Astrocyte (in vitro differentiated cells and primary cell): ENCODE data around the gene SLC9A7. TPM values are rescaled to one million over a fixed set of nuclear protein-coding genes. Genes with fewer than 3 reads are reported as not detected.

Experiments used
- DNase-seq: peaks from one replicate; pipeline ENCODE4 v3.0.0-alpha.2; 2010; ENCODE audit warnings: low read depth
- FAIRE-seq: peaks from 2 replicates; lab custom pipeline; 2011; peaks lifted over from hg19 to GRCh38; lab: Jason Lieb, UNC
- H2AFZ ChIP-seq: 2 replicates; pipeline ENCODE4 v1.6.0; 2012; ENCODE audit warnings: low read depth, low read length, inconsistent platforms
- H3K27ac ChIP-seq: 2 replicates; pipeline ENCODE4 v1.5.1; 2011; ENCODE audit warnings: low read depth, low read length, inconsistent platforms
- H3K27me3 ChIP-seq: 2 replicates; pipeline ENCODE4 v1.6.0; 2011; ENCODE audit warnings: low read length, inconsistent platforms; ENCODE audit not compliant: insufficient read depth
- H3K36me3 ChIP-seq: 2 replicates; pipeline ENCODE4 v1.5.1; 2011; ENCODE audit warnings: low read length, inconsistent platforms; ENCODE audit not compliant: insufficient read depth
- H3K4me1 ChIP-seq: 2 replicates; pipeline ENCODE4 v1.5.1; 2011; ENCODE audit warnings: low read length, inconsistent platforms; ENCODE audit not compliant: insufficient read depth
- H3K4me2 ChIP-seq: 2 replicates; pipeline ENCODE4 v1.6.0; 2012; ENCODE audit warnings: low read length, inconsistent platforms
- H3K4me3 ChIP-seq: 2 replicates; pipeline ENCODE4 v1.5.1; 2011; ENCODE audit warnings: low read depth, mild to moderate bottlenecking, low read length, inconsistent platforms; ENCODE audit not compliant: insufficient read depth
- H3K79me2 ChIP-seq: 2 replicates; pipeline ENCODE4 v1.6.0; 2012; ENCODE audit warnings: mild to moderate bottlenecking, low read length, inconsistent platforms; ENCODE audit not compliant: insufficient read depth
- H3K9ac ChIP-seq: 2 replicates; pipeline ENCODE4 v1.6.0; 2012; ENCODE audit warnings: mild to moderate bottlenecking, low read length, inconsistent platforms
- H3K9me3 ChIP-seq: 2 replicates; pipeline ENCODE4 v1.5.1; 2012; ENCODE audit warnings: low read depth, mild to moderate bottlenecking, low read length, inconsistent platforms; ENCODE audit not compliant: insufficient read depth
- H4K20me1 ChIP-seq: 2 replicates; pipeline ENCODE4 v1.6.0; 2012; ENCODE audit warnings: low read length, inconsistent platforms; ENCODE audit not compliant: insufficient read depth
- H3K27ac Mint-ChIP-seq: one replicate; pipeline ENCODE4 v1.8.0; 2021; ENCODE audit warnings: mild to moderate bottlenecking, mixed read lengths; ENCODE audit not compliant: unreplicated experiment
- H3K27me3 Mint-ChIP-seq: one replicate; pipeline ENCODE4 v1.8.0; 2021; ENCODE audit warnings: low read depth, mixed read lengths; ENCODE audit not compliant: unreplicated experiment
- H3K36me3 Mint-ChIP-seq: one replicate; pipeline ENCODE4 v1.8.0; 2021; ENCODE audit warnings: low read depth, mixed read lengths; ENCODE audit not compliant: unreplicated experiment
- H3K4me1 Mint-ChIP-seq: one replicate; pipeline ENCODE4 v1.8.0; 2021; ENCODE audit warnings: low read depth, mixed read lengths; ENCODE audit not compliant: unreplicated experiment
- H3K4me3 Mint-ChIP-seq: one replicate; pipeline ENCODE4 v1.8.0; 2021; ENCODE audit warnings: mild to moderate bottlenecking, moderate library complexity, mixed read lengths; ENCODE audit not compliant: unreplicated experiment
- H3K9me3 Mint-ChIP-seq: one replicate; pipeline ENCODE4 v1.8.0; 2021; ENCODE audit warnings: mild to moderate bottlenecking, mixed read lengths; ENCODE audit not compliant: unreplicated experiment
- CTCF ChIP-seq: IDR thresholded peaks from 2 replicates; pipeline ENCODE4 v1.5.1; 2011; ENCODE audit warnings: low read depth, mild to moderate bottlenecking, inconsistent platforms, low read length, moderate library complexity; ENCODE audit not compliant: insufficient read depth
- EZH2 ChIP-seq: IDR thresholded peaks from 2 replicates; pipeline ENCODE4 v1.6.1; 2012; ENCODE audit warnings: mild to moderate bottlenecking, low read length, inconsistent platforms; ENCODE audit not compliant: insufficient read depth
- total RNA-seq: library from RNA; stranded (reverse); gene quantifications from 2 replicates; pipeline ENCODE4 v1.2.1, GENCODE V29; 2021

Gene SLC9A7
- total RNA-seq, 1 donor from 2014 or later = 21.0 TPM

DNA sequence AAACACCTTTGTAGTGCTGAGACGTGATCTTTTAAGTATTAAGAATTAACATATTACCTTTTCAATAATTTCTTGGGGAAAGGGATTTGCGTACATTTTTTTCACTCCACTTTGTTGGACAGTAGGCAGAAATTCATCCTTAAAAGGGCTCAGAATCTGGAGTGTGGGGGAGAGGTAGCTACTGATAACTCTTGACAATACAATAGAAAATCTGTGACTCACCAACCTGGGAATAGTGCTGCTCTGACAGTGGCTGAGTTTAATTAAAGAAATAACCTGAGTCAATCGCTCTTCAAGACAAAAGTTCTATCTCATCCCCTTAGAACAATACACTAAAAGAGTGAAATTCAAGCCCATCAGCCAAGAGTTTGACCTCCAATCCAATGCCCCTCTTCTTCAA, 60.2 kb downstream of the SLC9A7 start:
- Histone ChIP-seq H3K4me3 (no peak overlapping the region), H3K36me3 (no peaks in the 10 kb centered on the region), H3K27ac (no peak overlapping the region), H4K20me1 (no peaks in the 10 kb centered on the region), H3K79me2 (no peaks in the 10 kb centered on the region), H3K27me3 (no peaks in the 10 kb centered on the region), H2AFZ (no peak overlapping the region), H3K9me3 (no peaks in the 10 kb centered on the region), H3K4me1 (no peaks in the 10 kb centered on the region), H3K4me2 (no peak overlapping the region), H3K9ac (no peak overlapping the region)
- Mint-ChIP-seq H3K36me3 (no peaks in the 10 kb centered on the region), H3K27ac (no peak overlapping the region), H3K9me3 (no peaks in the 10 kb centered on the region), H3K27me3 (no peaks in the 10 kb centered on the region), H3K4me1 (peaks cover 8% of the 10 kb centered on the region), H3K4me3 (no peak overlapping the region)
- peak; percentile 26 for FAIRE-seq
- no peak for TF ChIP-seq EZH2
- no peak for TF ChIP-seq CTCF
- peak; percentile 45 for DNase-seq

- H3K4me2 ChIP-seq = no peak overlapping the region
- Mint-ChIP-seq H3K36me3 (no peaks in the 10 kb centered on the region), H3K4me3 (no peak overlapping the region), H3K4me1 (peaks cover 6% of the 10 kb centered on the region), H3K9me3 (no peaks in the 10 kb centered on the region), H3K27me3 (no peaks in the 10 kb centered on the region), H3K27ac (no peak overlapping the region)
- no peak for DNase-seq
- no peaks in the 10 kb centered on the region for H3K79me2 ChIP-seq
- TF ChIP-seq EZH2 (no peak), CTCF (no peak)
- no peak overlapping the region for H3K4me3 ChIP-seq
- no peaks in the 10 kb centered on the region for H3K36me3 ChIP-seq
- no peaks in the 10 kb centered on the region for H3K27me3 ChIP-seq
- H2AFZ ChIP-seq = no peak overlapping the region
- peak; percentile 92 for FAIRE-seq
- no peaks in the 10 kb centered on the region for H3K9me3 ChIP-seq
- no peak overlapping the region for H3K9ac ChIP-seq
- H3K4me1 ChIP-seq = no peaks in the 10 kb centered on the region
- H4K20me1 ChIP-seq = no peaks in the 10 kb centered on the region
- no peak overlapping the region for H3K27ac ChIP-seq
These were observed 63.4 kb downstream of the SLC9A7 start for GRCh38 chrX:46695491-46695890.

GRCh38 chrX:46694549-46694948, 64.4 kb downstream of the SLC9A7 start:
- peak; percentile 87 for FAIRE-seq
- no peaks in the 10 kb centered on the region for H3K36me3 Mint-ChIP-seq
- H4K20me1 ChIP-seq = no peaks in the 10 kb centered on the region

More at GRCh38 chrX:46694549-46694948, 64.4 kb downstream of the SLC9A7 start:
- Histone ChIP-seq H3K9me3 (no peaks in the 10 kb centered on the region), H3K4me2 (no peak overlapping the region), H2AFZ (no peak overlapping the region), H3K27me3 (no peaks in the 10 kb centered on the region), H3K4me1 (no peaks in the 10 kb centered on the region), H3K9ac (no peak overlapping the region), H3K4me3 (no peak overlapping the region), H3K36me3 (no peaks in the 10 kb centered on the region), H3K79me2 (no peaks in the 10 kb centered on the region), H3K27ac (no peak overlapping the region)
- DNase-seq = no peak
- no peaks in the 10 kb centered on the region for H3K9me3 Mint-ChIP-seq
- peaks cover 6% of the 10 kb centered on the region for H3K4me1 Mint-ChIP-seq
- no peak overlapping the region for H3K4me3 Mint-ChIP-seq
- TF ChIP-seq CTCF = no peak
- no peak for TF ChIP-seq EZH2
- H3K27me3 Mint-ChIP-seq = no peaks in the 10 kb centered on the region
- no peak overlapping the region for H3K27ac Mint-ChIP-seq
